ENCODE data around the gene FGD3.

The FGD3 gene

GRCh38 chr9:93059715-93060578, 112.6 kb downstream of the FGD3 start:
- no peak for DNase-seq (ENCODE audit: low spot score)
- in situ Hi-C loops (cut with MboI; ENCODE audit: low sequenced_read_pairs, unreplicated experiment) = no loop called here
- no peak for TF ChIP-seq CTCF (IDR thresholded peaks at IDR 0.05; ENCODE audit: borderline replicate concordance, control extremely low read depth, extremely low read depth, insufficient read depth, missing control alignments)

GRCh38 chr9:93060746-93061259, 113.5 kb downstream of the FGD3 start:
- no peak for TF ChIP-seq CTCF (IDR thresholded peaks at IDR 0.05; ENCODE audit: borderline replicate concordance, control extremely low read depth, extremely low read depth, insufficient read depth, missing control alignments)
- DNase-seq (ENCODE audit: low spot score) = no peak
- in situ Hi-C loops (cut with MboI; ENCODE audit: low sequenced_read_pairs, unreplicated experiment) = no loop called here

- in situ Hi-C loops (cut with MboI; ENCODE audit: low sequenced_read_pairs, unreplicated experiment) = no loop called here
- DNase-seq (ENCODE audit: low spot score) = no peak
- TF ChIP-seq CTCF (IDR thresholded peaks at IDR 0.05; ENCODE audit: borderline replicate concordance, control extremely low read depth, extremely low read depth, insufficient read depth, missing control alignments) = no peak
These were observed 114.0 kb downstream of the FGD3 start for GRCh38 chr9:93061260-93061751.

- TF ChIP-seq CTCF (IDR thresholded peaks at IDR 0.05; ENCODE audit: borderline replicate concordance, control extremely low read depth, extremely low read depth, insufficient read depth, missing control alignments) = peak; percentile 27
- DNase-seq (ENCODE audit: low spot score) = peak; percentile 77
- in situ Hi-C loops (cut with MboI; ENCODE audit: low sequenced_read_pairs, unreplicated experiment) = no loop called here
These were observed 114.8 kb downstream of the FGD3 start for GRCh38 chr9:93061791-93062763.

GRCh38 chr9:93064392-93065134, 117.2 kb downstream of the FGD3 start:
- TF ChIP-seq CTCF (IDR thresholded peaks at IDR 0.05; ENCODE audit: borderline replicate concordance, control extremely low read depth, extremely low read depth, insufficient read depth, missing control alignments) = no peak
- DNase-seq (ENCODE audit: low spot score) = peak; percentile 93
- in situ Hi-C loops (cut with MboI; ENCODE audit: low sequenced_read_pairs, unreplicated experiment) = no loop called here

All from GM13976 (cell line).